Ishikawa (cell line): ENCODE data around the gene PITPNM1.

Experiments
- CEBPB ChIP-seq: IDR thresholded peaks from 2 replicates; pipeline ENCODE4 v1.6.1; 2012
- CREB1 ChIP-seq: IDR thresholded peaks from 2 replicates; pipeline ENCODE4 v1.6.1; 2012; ENCODE audit warnings: low read depth
- EGR1 ChIP-seq: IDR thresholded peaks from 2 replicates; pipeline ENCODE4 v1.6.1; 2012
- EP300 ChIP-seq: IDR thresholded peaks from 2 replicates; pipeline ENCODE4 v1.6.1; 2012; ENCODE audit warnings: borderline replicate concordance
- MAX ChIP-seq: IDR thresholded peaks from 2 replicates; pipeline ENCODE4 v1.6.1; 2012
- NFIC ChIP-seq: IDR thresholded peaks from 2 replicates; pipeline ENCODE4 v1.6.1; 2012
- RAD21 ChIP-seq: IDR thresholded peaks from 2 replicates; pipeline ENCODE4 v1.6.1; 2012; ENCODE audit warnings: low read depth
- REST ChIP-seq: IDR thresholded peaks from 2 replicates; pipeline ENCODE4 v1.6.1; 2012; ENCODE audit warnings: low read depth, mild to moderate bottlenecking
- TAF1 ChIP-seq: IDR thresholded peaks from 2 replicates; pipeline ENCODE4 v1.6.1; 2012; ENCODE audit warnings: low read depth, mild to moderate bottlenecking
- TCF12 ChIP-seq: IDR thresholded peaks from 2 replicates; pipeline ENCODE4 v1.6.1; 2012; ENCODE audit warnings: low read depth
- TEAD4 ChIP-seq: IDR thresholded peaks from 2 replicates; pipeline ENCODE4 v1.6.1; 2012
- YY1 ChIP-seq: IDR thresholded peaks from 2 replicates; pipeline ENCODE4 v1.6.1; 2012; ENCODE audit warnings: low read depth
- ZBTB7A ChIP-seq: IDR thresholded peaks from 2 replicates; pipeline ENCODE4 v1.6.1; 2012; ENCODE audit warnings: low read depth
- TF ChIP-seq, protein P1 (sequence below): IDR thresholded peaks from 2 replicates; pipeline ENCODE4 v1.6.1; 2012

- TF ChIP-seq RAD21, result no peak
- no peak for TF ChIP-seq TEAD4
- TF ChIP-seq MAX, result no peak
- TF ChIP-seq EP300, result no peak
- no peak for TF ChIP-seq YY1
- TF ChIP-seq EGR1, result no peak
- no peak for TF ChIP-seq REST
- TF ChIP-seq CREB1, result no peak
- TF ChIP-seq, protein P1, sequence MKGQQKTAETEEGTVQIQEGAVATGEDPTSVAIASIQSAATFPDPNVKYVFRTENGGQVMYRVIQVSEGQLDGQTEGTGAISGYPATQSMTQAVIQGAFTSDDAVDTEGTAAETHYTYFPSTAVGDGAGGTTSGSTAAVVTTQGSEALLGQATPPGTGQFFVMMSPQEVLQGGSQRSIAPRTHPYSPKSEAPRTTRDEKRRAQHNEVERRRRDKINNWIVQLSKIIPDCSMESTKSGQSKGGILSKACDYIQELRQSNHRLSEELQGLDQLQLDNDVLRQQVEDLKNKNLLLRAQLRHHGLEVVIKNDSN, result no peak
- no peak for TF ChIP-seq TCF12
- TF ChIP-seq TAF1, result no peak
- no peak for TF ChIP-seq NFIC
- no peak for TF ChIP-seq CEBPB
- no peak for TF ChIP-seq ZBTB7A
Observed at GRCh38 chr11:67530282-67530592, 25.1 kb upstream of the PITPNM1 start.
